Activated CD4-positive, alpha-beta T cell treated with anti-CD3 and anti-CD28 coated beads, Interleukin-2, Interleukin-6, amounts not matched to agents 100 ng/mL and 50 ng/mL, durations not matched to agents 16 hours and 8 hours (primary cell): ENCODE data around the gene RIN3.

Experiments used
- DNase-seq: peaks from one replicate; pipeline ENCODE4 v3.0.0-alpha.2; 2020

Gene RIN3

DNA sequence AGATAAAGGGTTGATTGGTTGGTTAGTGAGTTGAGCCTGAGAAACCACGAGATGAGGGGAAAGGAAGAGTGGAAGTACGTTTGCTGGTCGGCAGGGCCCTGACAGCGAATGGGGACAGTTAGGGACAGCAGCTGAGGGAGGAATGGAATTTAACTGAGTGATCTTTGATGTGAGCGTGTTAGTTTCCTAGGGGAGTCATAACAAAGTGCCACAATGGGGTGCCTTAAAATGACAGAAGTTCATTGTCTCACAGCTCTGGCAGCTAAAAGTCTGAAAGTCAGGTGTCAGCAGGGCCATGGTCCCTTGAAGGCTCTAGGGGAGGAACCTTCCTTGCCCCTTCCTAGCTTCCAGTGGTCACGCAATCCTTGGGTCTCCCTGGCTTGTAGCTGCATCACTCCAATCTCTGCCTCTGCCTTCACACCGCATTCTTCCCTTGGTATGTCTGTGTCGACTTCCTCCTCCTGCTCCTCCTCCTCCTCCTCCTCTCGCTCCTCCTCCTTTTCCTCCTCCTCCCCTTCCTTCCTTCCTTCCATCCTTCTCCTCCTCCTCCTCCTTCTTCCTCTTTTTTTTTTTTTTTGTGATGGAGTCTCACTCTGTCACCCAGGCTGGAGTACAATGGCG lies 26.0 kb upstream of the RIN3 start:
- DNase-seq: no peak

GRCh38 chr14:92489394-92490238 lies 24.0 kb upstream of the RIN3 start:
- no peak for DNase-seq

GRCh38 chr14:92490239-92490959 lies 23.2 kb upstream of the RIN3 start:
- DNase-seq: no peak

DNA sequence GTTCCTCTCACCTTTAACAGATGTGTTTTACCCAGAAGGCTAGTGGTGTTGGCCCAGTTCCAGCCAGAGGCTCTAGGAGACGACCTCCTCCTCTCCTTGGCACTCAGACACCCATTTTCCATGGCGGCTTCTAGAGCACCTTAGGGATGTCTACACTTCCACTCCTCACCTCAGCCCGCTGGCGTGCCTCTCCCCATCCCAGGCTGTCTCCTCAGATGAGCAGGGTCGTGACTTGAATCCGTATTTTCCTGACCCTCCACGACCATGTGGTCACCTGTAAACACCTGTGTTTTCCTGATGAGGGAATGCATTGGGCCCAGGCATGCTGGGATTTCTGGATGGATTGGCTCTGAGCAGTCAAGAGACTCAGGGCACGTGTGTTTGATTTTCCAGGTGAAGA lies 21.8 kb upstream of the RIN3 start:
- no peak for DNase-seq

- no peak for DNase-seq
These were observed 21.3 kb upstream of the RIN3 start for GRCh38 chr14:92492258-92492657.

- DNase-seq: no peak
These were observed 20.6 kb upstream of the RIN3 start for GRCh38 chr14:92493024-92493423.

- no peak for DNase-seq
These were observed 20.1 kb upstream of the RIN3 start for GRCh38 chr14:92493492-92493891.

DNA sequence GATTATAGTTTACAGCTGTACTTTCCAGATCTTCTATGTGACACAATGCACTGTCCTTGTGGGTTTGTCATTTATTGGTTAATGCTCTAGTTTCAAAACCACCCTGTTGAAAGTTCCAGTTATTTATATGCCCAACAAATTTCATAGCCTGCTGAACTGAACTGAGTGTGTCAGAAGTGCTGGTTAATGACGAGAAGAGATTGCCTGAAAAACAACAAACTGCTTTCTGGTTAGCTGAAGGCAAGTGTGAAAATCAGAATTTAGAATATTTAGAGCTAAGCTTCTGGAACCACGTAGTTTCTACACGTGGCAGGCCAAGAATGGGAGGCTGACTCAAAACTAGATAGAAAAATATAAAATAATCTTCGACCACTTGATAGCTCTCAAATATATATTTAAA lies 19.1 kb upstream of the RIN3 start:
- no peak for DNase-seq

- DNase-seq: no peak
These were observed 18.6 kb upstream of the RIN3 start for GRCh38 chr14:92495027-92495426.

DNA sequence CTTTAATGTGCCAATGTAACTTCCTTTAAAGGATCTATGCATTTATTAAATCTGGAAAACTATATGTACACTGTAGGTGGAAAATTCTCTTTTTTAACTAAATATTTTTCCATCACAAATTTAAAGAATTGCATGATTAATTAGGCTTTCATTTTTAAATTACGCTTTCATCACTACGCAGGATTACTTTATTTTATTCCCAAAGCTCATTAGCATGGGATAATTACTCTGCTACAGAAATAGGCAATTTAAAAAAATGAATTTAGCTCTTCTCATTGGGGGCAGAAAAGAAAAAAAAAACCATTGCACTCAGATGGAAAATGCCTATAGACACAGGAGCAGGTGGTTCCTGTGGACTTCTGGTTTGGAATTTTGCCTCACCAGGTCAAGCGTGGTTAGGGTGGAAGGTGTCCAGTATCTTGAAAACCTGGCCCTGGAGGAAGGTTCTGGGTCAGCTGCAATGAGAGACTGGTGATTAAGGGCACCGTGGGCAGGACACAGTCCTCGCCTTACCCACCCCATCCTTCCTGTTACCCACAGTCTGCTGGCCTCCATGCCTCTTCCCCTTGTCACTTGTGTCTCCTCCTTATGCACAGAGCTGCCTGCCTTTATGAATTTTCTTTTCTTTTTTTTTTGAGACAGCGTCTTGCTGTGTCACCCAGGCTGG lies 17.3 kb upstream of the RIN3 start:
- DNase-seq: no peak

DNA sequence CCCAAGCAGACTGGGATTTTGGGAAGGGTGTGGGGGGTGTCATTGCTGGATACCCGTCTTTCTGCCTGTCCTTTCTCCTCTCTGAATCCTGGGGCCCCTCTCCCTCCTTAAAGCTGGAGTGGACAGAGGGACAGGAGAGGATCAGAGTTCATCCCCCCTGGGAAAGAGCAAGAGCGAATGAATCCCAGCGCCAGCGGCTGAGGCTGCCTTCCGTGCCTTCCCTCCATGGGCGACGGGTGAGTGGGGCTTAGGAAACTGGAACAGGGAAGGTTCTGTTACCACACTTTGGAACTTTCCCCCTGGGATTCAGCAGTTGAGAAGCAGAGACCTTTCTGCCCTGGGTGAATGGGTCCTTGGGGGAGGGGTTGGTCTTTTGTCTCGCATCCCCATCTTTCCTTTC lies 16.2 kb upstream of the RIN3 start:
- no peak for DNase-seq

GRCh38 chr14:92499234-92499633 lies 14.3 kb upstream of the RIN3 start:
- no peak for DNase-seq

DNA sequence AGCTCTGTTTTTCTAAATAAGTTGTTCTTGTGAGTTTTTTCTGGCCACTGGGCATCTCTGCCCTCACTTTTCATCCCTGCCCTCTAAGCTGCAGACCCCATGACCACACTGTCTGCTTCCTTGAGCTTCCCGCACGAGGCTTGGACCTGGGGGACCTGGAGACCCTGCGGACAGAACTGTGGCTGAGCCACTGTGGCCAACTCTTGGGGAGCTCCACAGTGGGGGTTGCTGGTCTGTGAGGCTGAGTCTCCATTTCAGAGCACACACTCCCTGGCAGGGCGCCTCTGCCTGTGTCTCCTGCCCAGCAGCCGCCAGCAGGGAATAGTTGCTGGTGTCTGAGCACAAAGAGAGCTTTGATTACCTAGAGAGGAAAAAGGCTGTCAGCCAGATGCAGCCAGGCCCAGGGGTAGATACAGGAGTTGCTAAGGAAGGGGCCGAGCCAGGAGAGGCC lies 13.1 kb upstream of the RIN3 start:
- DNase-seq: no peak

DNA sequence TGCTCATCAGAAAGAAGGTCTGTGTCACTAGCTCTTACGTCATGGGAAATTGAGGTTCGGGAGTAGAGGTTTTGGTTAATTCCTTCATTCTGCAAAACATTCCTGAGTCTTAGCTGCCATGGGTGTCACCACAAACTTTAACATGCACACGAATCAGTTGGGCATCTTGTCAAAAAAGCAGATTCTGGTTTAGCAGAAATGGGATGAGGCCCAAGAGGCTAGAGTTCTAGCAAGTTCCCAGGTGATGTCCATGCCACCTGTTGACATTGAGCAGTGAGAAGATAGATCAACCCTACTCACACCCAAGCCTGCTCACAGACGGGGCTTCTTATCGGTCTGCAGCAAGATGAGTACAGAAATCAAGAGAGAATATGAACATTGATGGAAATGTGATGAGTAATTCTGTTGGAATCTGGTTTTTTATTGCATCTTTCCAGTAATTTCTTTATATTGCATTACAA lies 11.7 kb upstream of the RIN3 start:
- no peak for DNase-seq

DNA sequence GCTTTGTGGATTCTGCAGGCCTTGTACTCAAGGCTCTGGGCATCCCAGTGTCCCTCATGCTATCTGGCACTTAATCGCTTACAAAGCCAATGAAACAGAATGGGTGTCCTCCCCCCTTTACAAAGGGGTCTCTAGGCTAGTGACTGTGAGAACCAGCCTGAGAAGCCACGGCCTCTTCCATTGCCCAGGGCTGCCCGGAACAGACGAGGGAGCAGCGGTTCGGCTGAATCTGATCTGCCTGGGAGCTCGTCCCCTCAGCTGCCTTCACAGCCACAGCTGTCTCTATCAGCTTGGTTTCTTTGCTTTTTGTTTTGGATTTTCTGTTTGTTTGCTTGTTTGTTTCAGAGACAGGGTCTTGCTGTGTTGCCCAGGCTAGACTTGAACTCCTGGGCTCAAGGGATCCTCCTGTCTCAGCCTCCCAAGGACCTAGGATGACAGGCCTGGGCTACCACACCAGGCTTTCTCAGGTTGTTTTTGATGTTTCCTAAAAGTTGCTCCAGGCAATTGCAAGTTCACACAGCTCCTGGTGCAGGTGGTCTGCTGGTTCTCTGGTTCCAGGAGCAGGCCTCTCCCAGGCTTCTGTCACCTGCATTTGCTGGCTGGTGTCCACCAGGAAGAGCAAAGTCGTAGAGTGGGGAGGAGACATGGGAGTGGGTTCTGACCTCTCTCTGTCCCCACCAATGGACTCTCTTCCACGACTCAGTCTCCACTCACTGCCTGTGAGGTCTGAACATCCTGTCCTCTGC lies 10.9 kb upstream of the RIN3 start:
- no peak for DNase-seq

- DNase-seq: no peak
These were observed 9.7 kb upstream of the RIN3 start for GRCh38 chr14:92503756-92504491.

DNA sequence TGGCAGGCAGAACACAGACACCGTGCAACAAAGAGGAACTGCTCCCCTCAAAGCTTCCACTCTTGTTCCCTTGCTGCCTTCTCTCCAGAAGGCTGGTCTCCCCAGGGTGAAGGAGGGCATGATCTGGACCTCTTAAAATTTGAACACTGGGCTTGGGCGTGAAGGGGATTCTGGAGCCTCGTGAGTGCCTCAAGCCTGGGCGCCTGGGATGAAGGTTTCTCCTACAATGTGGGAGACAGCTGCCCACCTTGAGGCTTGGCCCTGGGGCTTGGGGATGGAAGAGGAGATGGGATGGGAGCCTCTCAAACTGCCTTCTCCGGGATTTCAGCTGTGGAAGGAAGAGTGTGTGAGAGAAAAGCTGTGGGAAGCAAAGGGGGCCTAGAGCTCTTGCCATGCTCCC lies 7.8 kb upstream of the RIN3 start:
- no peak for DNase-seq

GRCh38 chr14:92506231-92506630 lies 7.3 kb upstream of the RIN3 start:
- no peak for DNase-seq

- no peak for DNase-seq
These were observed 6.3 kb upstream of the RIN3 start for GRCh38 chr14:92507174-92507768.

GRCh38 chr14:92510972-92511371 lies 2.6 kb upstream of the RIN3 start:
- DNase-seq: no peak
